ENCODE data around the gene BARD1.

DNA sequence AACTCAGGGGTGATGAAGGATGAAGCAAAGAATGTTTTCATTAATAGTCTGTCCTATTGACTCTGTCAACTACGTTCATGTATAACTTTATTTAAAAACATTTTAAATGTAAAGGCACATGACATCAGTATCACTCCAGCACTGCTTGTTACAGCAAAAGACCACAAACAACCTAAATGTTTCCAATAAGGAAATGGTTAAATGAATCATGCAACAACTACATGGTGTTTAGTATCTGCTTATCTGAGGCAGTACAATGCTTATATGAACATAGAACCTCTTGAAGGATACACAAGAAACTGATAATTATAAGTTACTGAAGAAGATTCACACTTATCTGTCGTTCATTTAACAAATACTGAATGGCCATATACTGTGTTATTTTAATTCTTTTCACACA, 8.4 kb downstream of the BARD1 start:
- no peak for TF ChIP-seq EZH2 (IDR thresholded peaks at IDR 0.05; ENCODE audit: insufficient read depth, low read length)
- TF ChIP-seq CTCF (IDR thresholded peaks at IDR 0.05; ENCODE audit: insufficient read depth, low read depth, low read length), result no peak

Data from astrocyte (in vitro differentiated cells and primary cell).